Sigmoid colon (tissue), 7 donors: ENCODE data around the gene USP49. TPM values are rescaled to one million over a fixed set of nuclear protein-coding genes. Genes with fewer than 3 reads are reported as not detected.

Experiments
- DNase-seq: peaks from one replicate; pipeline ENCODE4 v3.0.0-alpha.2; 2019
- H3K27ac ChIP-seq, 4 donors: fragments of 200-600 bp; sonication (generic); one replicate each; pipeline ENCODE4 v1.5.1; 2016 to 2019; ENCODE audit warnings: mild to moderate bottlenecking in 1 of 4
- H3K27me3 ChIP-seq, 3 donors: fragments of 200-600 bp; sonication (generic); one replicate each; pipeline ENCODE4 v1.5.1; 2019; ENCODE audit warnings: mild to moderate bottlenecking in 1 of 3
- H3K36me3 ChIP-seq, 4 donors: fragments of 200-600 bp; sonication (generic); one replicate each; pipeline ENCODE4 v1.5.1; 2016 to 2019
- H3K4me1 ChIP-seq, 4 donors: fragments of 200-600 bp; sonication (generic); one replicate each; pipeline ENCODE4 v1.5.1; 2017 to 2019
- H3K4me3 ChIP-seq, 4 donors: fragments of 200-600 bp; sonication (generic); one replicate each; pipeline ENCODE4 v1.5.1; 2017 to 2019; ENCODE audit warnings: mild to moderate bottlenecking in 2 of 4, moderate library complexity in 1 of 4
- H3K9me3 ChIP-seq, 4 donors: fragments of 200-600 bp in 3 of 4; sonication (generic) in 3 of 4; one replicate each; pipeline versions ENCODE4 v1.5.1 to v1.6.1; 2013 to 2019
- CTCF ChIP-seq, 4 experiments: fragments of 450-650 bp in 3 of 4; fragments of 200-600 bp in 1 of 4; IDR thresholded peaks; one replicate each; pipeline ENCODE4 v1.5.1; 2016 to 2019; ENCODE audit warnings: antibody characterized with exemption in 4 of 4, mild to moderate bottlenecking in 3 of 4, moderate library complexity in 2 of 4
- EP300 ChIP-seq, 4 donors: sonication (generic); formaldehyde crosslinking; IDR thresholded peaks; one replicate each; pipeline ENCODE4 v1.6.1; 2017; ENCODE audit warnings: antibody characterized with exemption in 4 of 4
- POLR2A ChIP-seq, 2 donors: fragments of 450-650 bp; IDR thresholded peaks; one replicate each; pipeline ENCODE4 v1.6.1; 2016; ENCODE audit warnings: antibody characterized with exemption in 2 of 2, mild to moderate bottlenecking in 2 of 2, moderate library complexity in 2 of 2
- POLR2AphosphoS5 ChIP-seq, 4 donors: sonication (generic); formaldehyde crosslinking; IDR thresholded peaks; one replicate each; pipeline ENCODE4 v1.6.1; 2017; ENCODE audit warnings: antibody characterized with exemption in 4 of 4
- WGBS, 2 donors: extraction: QIAGEN DNeasy Blood & Tissue Kit; methylation state at CpG; one replicate each; pipeline ENCODE4 v1.1.7; 2013; 5-methylcytosine and 5-hydroxymethylcytosine counted together
- intact Hi-C: fragments of 100-400 bp; cut with DNase I; formaldehyde crosslinking; loops from one replicate; pipeline ENCODE4 v1.15.1; 2023
- polyA plus RNA-seq, 3 donors: library from polyadenylated mRNA; stranded (reverse); fragments of 200-250 nt; gene quantifications; one replicate each; pipeline ENCODE4 v1.2.3, GENCODE V29; 2013
- total RNA-seq, 4 donors: library from RNA; depleted of rRNA; stranded (reverse); fragments of >200 nt; gene quantifications; one replicate each; pipeline ENCODE4 v1.1.0, GENCODE V29; 2016
- donor health status: healthy with polysubstance abuse.
- donor health status: Bipolar disorder and iron deficiency.
- donor health status: healthy.

USP49 gene
- total and polyA plus RNA-seq, 7 donors, result 0.23 to 10.0 (median 2.1) TPM

- Histone ChIP-seq H3K9me3 (no peaks in the 10 kb centered on the region), H3K27ac (no peak overlapping the region), H3K27me3 (no peaks in the 10 kb centered on the region), H3K36me3 (peaks cover 0 to 45% (median 15%) of the 10 kb centered on the region in 4 donors), H3K4me1 (no peaks in the 10 kb centered on the region), H3K4me3 (no peak overlapping the region)
- 93 to 97% methylated on average over 1 of the region's 1 CpG for WGBS, 2 donors
- intact Hi-C loops, result no loop called here
- DNase-seq, result no peak
- TF ChIP-seq EP300 (IDR thresholded peaks at IDR 0.05) (no peak), CTCF (IDR thresholded peaks at IDR 0.05) (no peak), POLR2AphosphoS5 (IDR thresholded peaks at IDR 0.05) (no peak), POLR2A (IDR thresholded peaks at IDR 0.05) (no peak)
Measured at GRCh38 chr6:41901882-41902519, 6.8 kb upstream of the USP49 start.

GRCh38 chr6:41900861-41901260 is 5.7 kb upstream of the USP49 start:
- Histone ChIP-seq H3K4me3 (no peak overlapping the region), H3K27me3 (no peaks in the 10 kb centered on the region), H3K36me3 (peaks cover 0 to 34% (median 6%) of the 10 kb centered on the region in 4 donors), H3K9me3 (no peaks in the 10 kb centered on the region), H3K4me1 (peaks cover 0 to 8% (median 5%) of the 10 kb centered on the region in 4 donors), H3K27ac (no peak overlapping the region)
- intact Hi-C loops, result no loop called here
- DNase-seq, result no peak
- 87 to 88% methylated on average over 1 of the region's 1 CpG for WGBS, 2 donors
- no peak for TF ChIP-seq POLR2A (IDR thresholded peaks at IDR 0.05)
- TF ChIP-seq POLR2AphosphoS5 (IDR thresholded peaks at IDR 0.05), result no peak
- TF ChIP-seq EP300 (IDR thresholded peaks at IDR 0.05), result no peak
- TF ChIP-seq CTCF (IDR thresholded peaks at IDR 0.05), result no peak

GRCh38 chr6:41896281-41896680 is 1.1 kb upstream of the USP49 start:
- intact Hi-C loops, result loop anchor here (10.0 kb wide), 2 partner anchors 111 to 319 kb away; partner anchors contain the start of genes MRPS10, PRICKLE4 and TOMM6
- Histone ChIP-seq H3K27me3 (no peaks in the 10 kb centered on the region), H3K4me1 (peaks cover 0 to 20% (median 12%) of the 10 kb centered on the region in 4 donors), H3K9me3 (no peaks in the 10 kb centered on the region), H3K36me3 (peaks cover 0 to 3% (median 0%) of the 10 kb centered on the region in 4 donors), H3K4me3 (peak overlapping the region in 3 of 4 donors; percentile 58 to 79 (median 77)), H3K27ac (peak overlapping the region in 3 of 4 donors; percentile 81 to 89 (median 85))
- 57 to 72% methylated on average over 3 of the region's 3 CpGs for WGBS, 2 donors
- no peak for DNase-seq
- no peak for TF ChIP-seq CTCF (IDR thresholded peaks at IDR 0.05)
- TF ChIP-seq POLR2A (IDR thresholded peaks at IDR 0.05), result no peak
- TF ChIP-seq POLR2AphosphoS5 (IDR thresholded peaks at IDR 0.05), result no peak
- no peak for TF ChIP-seq EP300 (IDR thresholded peaks at IDR 0.05)

GRCh38 chr6:41894366-41895299 is 542 bp downstream of the USP49 start:
- TF ChIP-seq POLR2AphosphoS5 (IDR thresholded peaks at IDR 0.05), result no peak
- TF ChIP-seq CTCF (IDR thresholded peaks at IDR 0.05), result no peak
- no peak for TF ChIP-seq EP300 (IDR thresholded peaks at IDR 0.05)
- no peak for TF ChIP-seq POLR2A (IDR thresholded peaks at IDR 0.05)
- 2% methylated on average over 56 of the region's 56 CpGs for WGBS, 2 donors
- Histone ChIP-seq H3K36me3 (no peaks in the 10 kb centered on the region), H3K4me3 (peak overlapping the region; percentile 58 to 79 (median 75)), H3K9me3 (no peaks in the 10 kb centered on the region), H3K4me1 (peaks cover 0 to 20% (median 12%) of the 10 kb centered on the region in 4 donors), H3K27me3 (no peaks in the 10 kb centered on the region), H3K27ac (peak overlapping the region; percentile 81 to 89 (median 84))
- intact Hi-C loops, result loop anchor here (2.0 to 10.0 kb wide), 4 partner anchors 46 to 320 kb away; partner anchors contain the start of genes CCND3, MRPS10, PRICKLE4 and TOMM6
- DNase-seq, result no peak
